Keratinocyte (primary cell): Measurements from ENCODE around the gene DIAPH3. TPM values are rescaled to one million over a fixed set of nuclear protein-coding genes. Genes with fewer than 3 reads are reported as not detected.

Experiments
- DNase-seq: peaks from one replicate; pipeline ENCODE4 v3.0.0-alpha.2; 2011; ENCODE audit warnings: low read depth, missing footprints, low spot score
- FAIRE-seq: peaks from 2 replicates; lab custom pipeline; 2011; peaks lifted over from hg19 to GRCh38; lab: Jason Lieb, UNC
- H2AFZ ChIP-seq: 2 replicates; pipeline ENCODE4 v1.6.0; 2012; ENCODE audit warnings: low read length, control low read depth, inconsistent platforms; ENCODE audit not compliant: control insufficient read depth
- H3K27ac ChIP-seq: 2 replicates; pipeline ENCODE4 v1.5.1; 2011; ENCODE audit warnings: low read length; ENCODE audit not compliant: control insufficient read depth, insufficient read depth
- H3K27me3 ChIP-seq: 3 replicates; pipeline ENCODE4 v1.6.0; 2011; ENCODE audit warnings: low read length; ENCODE audit not compliant: control insufficient read depth, insufficient read depth; ENCODE audit errors: extremely low read depth
- H3K36me3 ChIP-seq, 2 experiments: 2 replicates in 1 of 2; 3 replicates in 1 of 2; pipeline ENCODE4 v1.5.1; 2011; ENCODE audit warnings: low read length in 2 of 2, mild to moderate bottlenecking in 1 of 2; ENCODE audit not compliant: control insufficient read depth in 2 of 2, insufficient read depth in 2 of 2; ENCODE audit errors: extremely low read depth in 1 of 2
- H3K4me1 ChIP-seq: 3 replicates; pipeline ENCODE4 v1.5.1; 2011; ENCODE audit warnings: low read length; ENCODE audit not compliant: control insufficient read depth, insufficient read depth; ENCODE audit errors: extremely low read depth
- H3K4me2 ChIP-seq: 3 replicates; pipeline ENCODE4 v1.6.0; 2011; ENCODE audit warnings: low read depth, low read length; ENCODE audit not compliant: control insufficient read depth, insufficient read depth; ENCODE audit errors: extremely low read depth
- H3K4me3 ChIP-seq, 3 experiments: fragments of 200-600 bp in 1 of 3; sonication (generic) in 1 of 3; 2 replicates in 2 of 3; 3 replicates in 1 of 3; pipeline ENCODE4 v1.5.1; 2011 to 2016; ENCODE audit warnings: low read length in 3 of 3, mild to moderate bottlenecking in 3 of 3, control low read depth in 2 of 3, inconsistent platforms in 1 of 3, low read depth in 1 of 3, mixed read lengths in 1 of 3, mixed run types in 1 of 3, moderate library complexity in 1 of 3; ENCODE audit not compliant: control insufficient read depth in 2 of 3, insufficient read depth in 2 of 3; ENCODE audit errors: extremely low read depth in 1 of 3
- H3K79me2 ChIP-seq: 2 replicates; pipeline ENCODE4 v1.6.0; 2012; ENCODE audit warnings: low read length; ENCODE audit not compliant: control insufficient read depth, insufficient read depth
- H3K9ac ChIP-seq: 3 replicates; pipeline ENCODE4 v1.6.0; 2011; ENCODE audit warnings: low read length; ENCODE audit not compliant: control insufficient read depth, insufficient read depth; ENCODE audit errors: extremely low read depth
- H3K9me1 ChIP-seq: 3 replicates; pipeline ENCODE4 v1.6.0; 2011; ENCODE audit warnings: low read length; ENCODE audit not compliant: control insufficient read depth, insufficient read depth; ENCODE audit errors: extremely low read depth
- H3K9me3 ChIP-seq: 2 replicates; pipeline ENCODE4 v1.5.1; 2012; ENCODE audit warnings: low read depth, low read length; ENCODE audit not compliant: control insufficient read depth
- H4K20me1 ChIP-seq: 3 replicates; pipeline ENCODE4 v1.6.0; 2011; ENCODE audit warnings: low read length; ENCODE audit not compliant: control insufficient read depth, insufficient read depth; ENCODE audit errors: extremely low read depth
- EZH2 ChIP-seq: IDR thresholded peaks from one replicate; pipeline ENCODE4 v1.6.1; 2012; ENCODE audit warnings: inconsistent platforms, mild to moderate bottlenecking, low read length, moderate library complexity
- dilution Hi-C: fragments of 300-500 bp; cut with MboI; formaldehyde crosslinking; loops from one replicate; pipeline ENCODE4 v1.7.0; 2020; ENCODE audit warnings: low sequenced_read_pairs; ENCODE audit not compliant: extremely low pct_ligation_motif_present
- polyA plus RNA-seq, 5 experiments: library from polyadenylated mRNA; depleted of rRNA in 3 of 5; stranded (reverse) in 3 of 5; stranded (forward) in 1 of 5; unstranded in 1 of 5; fragments of >200 nt; gene quantifications; 1 replicate in 1 of 5; 2 replicates in 3 of 5; 3 replicates in 1 of 5; pipeline versions ENCODE4 v1.2.1 to v1.2.3, GENCODE V29; 2011 to 2012; ENCODE audit warnings: missing spikeins in 2 of 5, low read depth in 1 of 5, low replicate concordance in 1 of 5
- TF ChIP-seq, protein P1 (sequence below), 3 experiments: IDR thresholded peaks in 1 of 3; conservative IDR thresholded peaks in 1 of 3; optimal IDR thresholded peaks in 1 of 3; 2 replicates in 2 of 3; 3 replicates in 1 of 3; pipeline versions ENCODE3 to v1.5.1; 2011; ENCODE audit warnings: low read length in 3 of 3, mild to moderate bottlenecking in 3 of 3, moderate library complexity in 2 of 3, control low read depth in 1 of 3, inconsistent platforms in 1 of 3; ENCODE audit not compliant: insufficient read depth in 2 of 3; ENCODE audit errors: extremely low read depth in 1 of 3

The DIAPH3 gene
- polyA plus RNA-seq, 1 donor (not counting 4 experiments of a cell fraction or from before 2014, with no cell fraction given) = 9.0 TPM

DNA sequence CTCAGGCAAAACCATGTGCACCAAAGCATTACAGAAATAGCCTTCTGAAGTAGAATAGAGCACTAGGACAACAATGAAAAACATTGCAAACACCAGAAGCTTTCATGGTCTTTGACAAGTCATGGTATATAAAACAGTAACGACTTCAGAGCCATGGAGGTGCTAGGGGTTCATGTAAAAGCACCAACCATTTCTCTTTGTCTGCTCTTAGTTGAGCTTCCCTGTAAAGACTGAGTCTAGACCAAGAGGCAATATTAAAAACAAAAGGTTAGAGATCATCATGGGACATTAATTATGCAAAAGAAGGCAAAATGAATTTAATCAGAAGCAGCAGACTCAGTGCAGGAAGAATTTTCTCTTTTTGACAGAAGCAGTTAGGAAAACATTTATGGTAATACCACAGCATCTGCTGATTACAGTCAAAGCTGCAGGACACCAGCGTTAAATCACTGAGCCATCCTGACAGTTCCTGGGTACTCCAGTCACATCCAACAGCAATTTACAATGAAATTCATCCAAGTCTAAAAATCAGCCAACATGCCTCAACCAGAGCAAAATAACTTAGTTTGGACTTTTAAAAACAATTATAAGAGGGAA, 476.8 kb downstream of the DIAPH3 start:
- DNase-seq = no peak
- Histone ChIP-seq H3K4me3 (no peak overlapping the region), H3K36me3 (no peaks in the 10 kb centered on the region), H3K4me2 (no peak overlapping the region), H3K79me2 (no peaks in the 10 kb centered on the region), H3K27me3 (no peaks in the 10 kb centered on the region), H3K27ac (no peak overlapping the region), H3K4me1 (no peaks in the 10 kb centered on the region), H3K9ac (no peak overlapping the region), H3K9me1 (no peaks in the 10 kb centered on the region), H3K9me3 (no peaks in the 10 kb centered on the region), H4K20me1 (no peaks in the 10 kb centered on the region), H2AFZ (no peak overlapping the region)
- dilution Hi-C loops = no loop called here
- no peak for FAIRE-seq
- no peak for TF ChIP-seq EZH2
- TF ChIP-seq, protein P1, sequence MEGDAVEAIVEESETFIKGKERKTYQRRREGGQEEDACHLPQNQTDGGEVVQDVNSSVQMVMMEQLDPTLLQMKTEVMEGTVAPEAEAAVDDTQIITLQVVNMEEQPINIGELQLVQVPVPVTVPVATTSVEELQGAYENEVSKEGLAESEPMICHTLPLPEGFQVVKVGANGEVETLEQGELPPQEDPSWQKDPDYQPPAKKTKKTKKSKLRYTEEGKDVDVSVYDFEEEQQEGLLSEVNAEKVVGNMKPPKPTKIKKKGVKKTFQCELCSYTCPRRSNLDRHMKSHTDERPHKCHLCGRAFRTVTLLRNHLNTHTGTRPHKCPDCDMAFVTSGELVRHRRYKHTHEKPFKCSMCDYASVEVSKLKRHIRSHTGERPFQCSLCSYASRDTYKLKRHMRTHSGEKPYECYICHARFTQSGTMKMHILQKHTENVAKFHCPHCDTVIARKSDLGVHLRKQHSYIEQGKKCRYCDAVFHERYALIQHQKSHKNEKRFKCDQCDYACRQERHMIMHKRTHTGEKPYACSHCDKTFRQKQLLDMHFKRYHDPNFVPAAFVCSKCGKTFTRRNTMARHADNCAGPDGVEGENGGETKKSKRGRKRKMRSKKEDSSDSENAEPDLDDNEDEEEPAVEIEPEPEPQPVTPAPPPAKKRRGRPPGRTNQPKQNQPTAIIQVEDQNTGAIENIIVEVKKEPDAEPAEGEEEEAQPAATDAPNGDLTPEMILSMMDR (optimal IDR thresholded peaks at IDR 0.05 in 1 of 3, IDR thresholded peaks at IDR 0.05 in 1 of 3, conservative IDR thresholded peaks at IDR 0.05 in 1 of 3; ENCODE audit: extremely low read depth in 1 of 3, insufficient read depth in 2 of 3, low read length in 3 of 3) = no peak

DNA sequence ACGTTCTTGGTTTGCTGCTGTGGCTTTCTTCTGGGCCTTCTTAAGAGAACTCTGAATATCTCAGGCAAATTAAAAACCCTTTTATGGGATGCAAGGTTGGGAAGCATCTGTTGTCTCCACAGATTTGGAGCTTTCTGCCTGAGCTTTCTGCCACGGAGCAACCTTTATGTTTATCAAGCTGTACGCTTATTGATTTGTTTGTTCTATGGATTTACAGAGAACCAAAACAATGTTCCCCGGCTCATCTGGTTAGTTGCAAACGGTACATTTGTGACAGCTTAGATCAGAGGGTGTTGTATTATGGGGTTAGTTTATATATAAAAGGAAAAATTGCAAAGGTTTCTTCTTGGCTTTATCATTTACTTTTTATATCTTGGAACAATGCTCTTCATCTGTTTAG, 479.6 kb downstream of the DIAPH3 start:
- H3K36me3 ChIP-seq = no peaks in the 10 kb centered on the region
- no peak overlapping the region for H3K27ac ChIP-seq
- H2AFZ ChIP-seq = no peak overlapping the region
- H4K20me1 ChIP-seq = no peaks in the 10 kb centered on the region
- DNase-seq (no peak), FAIRE-seq (no peak)
- dilution Hi-C loops = no loop called here
- TF ChIP-seq, protein P1 (optimal IDR thresholded peaks at IDR 0.05 in 1 of 3, IDR thresholded peaks at IDR 0.05 in 1 of 3, conservative IDR thresholded peaks at IDR 0.05 in 1 of 3; ENCODE audit: extremely low read depth in 1 of 3, insufficient read depth in 2 of 3, low read length in 3 of 3) = no peak
- TF ChIP-seq EZH2 = no peak
- peaks cover 3% of the 10 kb centered on the region for H3K4me1 ChIP-seq
- no peaks in the 10 kb centered on the region for H3K9me3 ChIP-seq
- H3K79me2 ChIP-seq = no peaks in the 10 kb centered on the region
- no peaks in the 10 kb centered on the region for H3K9me1 ChIP-seq
- no peak overlapping the region for H3K4me3 ChIP-seq
- H3K4me2 ChIP-seq = no peak overlapping the region
- no peak overlapping the region for H3K9ac ChIP-seq
- no peaks in the 10 kb centered on the region for H3K27me3 ChIP-seq
